AG04449 (cell line): ENCODE results near the gene NODAL.

Experiments
- CTCF ChIA-PET: fragments of 350-600 bp; formaldehyde crosslinking; extraction: SDS; loops from one replicate; lab custom pipeline; 2021; ENCODE audit warnings: antibody characterized with exemption; lab: Yijun Ruan, JAX
- POLR2A ChIA-PET: fragments of 400-600, 350-600 bp; formaldehyde crosslinking; extraction: SDS; loops from one replicate; lab custom pipeline; 2020; ENCODE audit warnings: antibody characterized with exemption, inconsistent platforms; lab: Yijun Ruan, JAX
- DNase-seq: peaks from one replicate; pipeline ENCODE4 v3.0.0-alpha.2; 2010; ENCODE audit warnings: low read depth, low spot score
- H3K4me3 ChIP-seq: 2 replicates; pipeline ENCODE4 v1.5.1; 2011; ENCODE audit warnings: low read depth, mild to moderate bottlenecking, control low read depth, low read length
- TF ChIP-seq, protein P1 (sequence below): IDR thresholded peaks from one replicate; pipeline ENCODE4 v1.5.1; 2011; ENCODE audit warnings: mild to moderate bottlenecking, moderate library complexity, low read length, control low read depth, inconsistent platforms; ENCODE audit not compliant: insufficient read depth; ENCODE audit errors: missing control alignments

The NODAL gene

DNA sequence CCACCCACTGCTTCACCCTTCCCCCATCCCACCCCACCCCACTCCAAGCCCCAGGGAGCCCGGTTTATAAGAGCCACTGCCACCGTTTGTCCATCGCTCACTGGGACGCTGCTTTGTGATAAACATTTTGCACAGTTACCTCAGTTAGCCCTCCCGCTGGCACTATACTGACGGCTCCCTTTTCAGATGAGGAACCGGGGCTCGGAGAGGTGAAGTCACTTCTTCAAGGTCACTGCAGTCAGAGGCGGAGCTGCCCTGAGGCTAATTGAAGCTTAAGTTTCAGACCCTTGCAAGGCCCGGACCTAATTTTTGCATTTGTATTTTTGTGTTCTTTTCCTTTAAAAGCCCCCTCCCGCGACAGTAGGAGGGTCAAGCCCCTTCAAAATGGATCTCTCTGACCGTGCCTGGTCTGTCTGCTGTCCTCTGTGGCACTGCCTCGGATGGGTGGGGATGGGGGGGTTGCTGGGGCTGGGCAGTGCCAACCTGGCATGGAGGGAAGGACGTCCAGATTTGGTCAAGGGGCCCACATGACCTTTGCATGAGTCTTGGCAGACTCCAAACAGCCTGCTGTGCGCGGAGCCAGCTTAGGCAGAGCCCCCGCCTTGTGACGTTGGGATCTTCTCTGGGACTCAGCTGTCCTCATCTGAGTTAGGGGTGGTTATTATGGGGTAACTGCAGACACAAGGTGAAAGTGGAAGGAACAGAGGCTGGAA lies 17.7 kb upstream of the NODAL start:
- TF ChIP-seq, protein P1, sequence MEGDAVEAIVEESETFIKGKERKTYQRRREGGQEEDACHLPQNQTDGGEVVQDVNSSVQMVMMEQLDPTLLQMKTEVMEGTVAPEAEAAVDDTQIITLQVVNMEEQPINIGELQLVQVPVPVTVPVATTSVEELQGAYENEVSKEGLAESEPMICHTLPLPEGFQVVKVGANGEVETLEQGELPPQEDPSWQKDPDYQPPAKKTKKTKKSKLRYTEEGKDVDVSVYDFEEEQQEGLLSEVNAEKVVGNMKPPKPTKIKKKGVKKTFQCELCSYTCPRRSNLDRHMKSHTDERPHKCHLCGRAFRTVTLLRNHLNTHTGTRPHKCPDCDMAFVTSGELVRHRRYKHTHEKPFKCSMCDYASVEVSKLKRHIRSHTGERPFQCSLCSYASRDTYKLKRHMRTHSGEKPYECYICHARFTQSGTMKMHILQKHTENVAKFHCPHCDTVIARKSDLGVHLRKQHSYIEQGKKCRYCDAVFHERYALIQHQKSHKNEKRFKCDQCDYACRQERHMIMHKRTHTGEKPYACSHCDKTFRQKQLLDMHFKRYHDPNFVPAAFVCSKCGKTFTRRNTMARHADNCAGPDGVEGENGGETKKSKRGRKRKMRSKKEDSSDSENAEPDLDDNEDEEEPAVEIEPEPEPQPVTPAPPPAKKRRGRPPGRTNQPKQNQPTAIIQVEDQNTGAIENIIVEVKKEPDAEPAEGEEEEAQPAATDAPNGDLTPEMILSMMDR: no peak
- no peak for DNase-seq
- ChIA-PET POLR2A (interaction anchor here (0.6 kb wide), 2 partner anchors 50 to 84 kb away, joined by 3 to 4 read pairs; no protein-coding TSS in a partner anchor), CTCF (interaction anchor here (1.3 to 10.0 kb wide), 3 partner anchors 12 to 82 kb away, joined by 4 to 180 read pairs (median 31); no protein-coding TSS in a partner anchor)
- H3K4me3 ChIP-seq: no peak overlapping the region

DNA sequence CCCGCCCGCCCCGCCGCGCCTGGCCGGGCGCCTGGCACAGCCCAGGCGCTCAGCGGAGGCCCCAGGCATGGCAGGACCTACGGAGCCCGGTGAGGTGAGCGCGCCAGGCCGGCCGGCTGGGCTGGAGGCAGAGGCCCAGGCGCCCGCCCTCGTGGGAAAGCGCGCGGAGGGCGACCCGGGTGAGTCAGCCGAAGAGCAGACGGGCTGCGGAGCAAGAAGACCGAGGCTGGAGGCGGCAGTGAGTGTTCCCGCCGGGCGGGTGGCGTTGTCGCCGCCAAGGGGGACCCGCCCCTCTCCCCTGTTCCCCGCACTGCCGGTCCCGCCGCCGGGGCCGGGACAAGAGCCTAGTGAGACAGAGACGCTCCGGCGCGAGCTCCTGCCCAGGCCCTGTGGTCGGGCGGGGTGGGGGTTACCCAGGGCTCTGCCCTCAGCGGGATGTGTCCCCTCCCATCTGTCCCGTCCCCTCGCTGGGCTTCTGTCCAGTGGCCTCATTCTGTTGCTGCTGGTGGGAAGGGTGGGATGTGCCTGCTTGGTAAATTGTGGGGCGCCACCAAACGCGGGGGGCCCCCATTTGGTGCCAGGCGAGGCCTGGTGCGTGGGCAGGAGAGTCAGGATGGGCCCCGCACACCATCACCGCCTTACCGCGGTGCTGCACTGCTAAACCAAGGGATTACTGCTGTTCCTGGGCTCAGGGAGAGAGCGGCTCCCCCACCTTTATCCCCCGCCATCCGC lies 17.0 kb upstream of the NODAL start:
- no peak for DNase-seq
- ChIA-PET POLR2A (interaction anchor here (0.6 kb wide), 1 partner anchor 85 kb away, joined by 3 read pairs; no protein-coding TSS in a partner anchor), CTCF (interaction anchor here (10.0 kb wide), 1 partner anchor 83 kb away, joined by 180 read pairs; no protein-coding TSS in a partner anchor)
- TF ChIP-seq, protein P1: no peak
- H3K4me3 ChIP-seq: peak overlapping the region; percentile 25

DNA sequence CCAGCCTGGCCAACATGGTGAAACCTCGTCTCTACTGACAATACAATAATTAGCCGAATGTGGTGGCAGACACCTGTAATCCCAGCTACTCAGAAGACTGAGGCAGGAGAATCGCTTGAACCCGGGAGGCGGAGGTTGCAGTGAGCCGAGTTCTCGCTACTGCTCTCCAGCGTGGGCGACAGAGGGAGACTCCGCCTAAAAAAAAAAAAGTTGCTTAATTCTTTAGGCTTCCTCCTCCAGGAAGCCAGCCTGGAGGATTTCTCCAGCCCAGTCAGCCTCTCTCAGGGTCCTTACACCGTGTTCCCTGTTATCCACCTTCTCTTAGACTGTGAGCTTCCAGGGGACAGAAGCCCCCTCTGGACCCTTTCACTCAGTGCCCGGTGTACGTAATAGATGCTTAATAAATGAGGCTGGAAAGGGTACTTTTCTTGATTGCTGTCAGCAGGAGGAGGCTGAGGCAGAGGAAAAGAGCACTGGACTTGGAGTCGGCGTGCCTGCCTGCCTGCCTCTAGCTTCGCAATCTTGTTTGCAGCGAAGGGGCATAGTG lies 16.4 kb upstream of the NODAL start:
- no peak overlapping the region for H3K4me3 ChIP-seq
- no peak for DNase-seq
- TF ChIP-seq, protein P1: no peak
- ChIA-PET POLR2A (no interaction called here), CTCF (interaction anchor here (10.0 kb wide), 1 partner anchor 83 kb away, joined by 180 read pairs; no protein-coding TSS in a partner anchor)

DNA sequence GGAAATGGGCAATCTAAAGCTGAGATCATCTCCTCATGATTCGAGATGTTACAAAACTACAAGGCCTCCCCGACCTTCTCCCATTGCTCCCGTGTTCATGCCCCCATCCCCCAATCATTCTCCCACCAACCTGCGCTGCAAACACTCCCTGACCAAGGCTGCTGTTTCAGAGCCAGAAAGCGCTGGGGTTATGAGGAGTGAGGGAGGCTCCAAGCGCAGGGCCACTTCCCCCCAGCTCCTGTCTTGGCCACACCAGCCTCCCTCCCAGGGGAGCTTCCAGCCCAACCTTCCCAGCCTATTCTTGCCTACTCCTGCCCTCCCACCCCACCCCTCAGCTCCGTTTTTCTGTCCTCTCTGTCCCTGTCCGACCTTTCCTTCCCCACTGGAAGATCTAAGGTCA lies 14.7 kb upstream of the NODAL start:
- ChIA-PET CTCF (interaction anchor here (1.6 kb wide), 1 partner anchor 93 kb away, joined by 4 read pairs; no protein-coding TSS in a partner anchor), POLR2A (no interaction called here)
- TF ChIP-seq, protein P1: no peak
- H3K4me3 ChIP-seq: no peak overlapping the region
- DNase-seq: no peak

DNA sequence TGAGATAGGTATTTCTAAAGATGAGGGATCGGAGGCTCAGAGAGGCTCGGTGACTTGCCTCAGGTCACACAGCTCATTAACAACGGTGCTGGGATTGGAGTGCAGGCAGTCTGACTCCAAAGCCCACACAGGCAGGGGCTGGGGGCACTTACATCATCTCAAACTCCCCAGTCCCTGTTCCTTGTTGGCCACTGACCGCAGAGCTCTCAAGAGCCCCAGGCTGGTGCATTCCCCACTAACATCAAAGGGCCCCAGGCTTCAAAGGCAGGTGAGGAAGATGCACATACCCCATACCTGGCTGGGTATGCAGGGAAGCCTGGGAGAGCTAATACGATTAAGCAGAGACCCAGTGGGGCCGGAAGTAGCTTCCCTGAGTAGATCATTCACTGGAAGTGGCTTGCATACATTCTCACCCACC lies 13.7 kb upstream of the NODAL start:
- ChIA-PET CTCF (interaction anchor here (1.6 kb wide), 1 partner anchor 94 kb away, joined by 4 read pairs; no protein-coding TSS in a partner anchor), POLR2A (no interaction called here)
- TF ChIP-seq, protein P1: no peak

DNA sequence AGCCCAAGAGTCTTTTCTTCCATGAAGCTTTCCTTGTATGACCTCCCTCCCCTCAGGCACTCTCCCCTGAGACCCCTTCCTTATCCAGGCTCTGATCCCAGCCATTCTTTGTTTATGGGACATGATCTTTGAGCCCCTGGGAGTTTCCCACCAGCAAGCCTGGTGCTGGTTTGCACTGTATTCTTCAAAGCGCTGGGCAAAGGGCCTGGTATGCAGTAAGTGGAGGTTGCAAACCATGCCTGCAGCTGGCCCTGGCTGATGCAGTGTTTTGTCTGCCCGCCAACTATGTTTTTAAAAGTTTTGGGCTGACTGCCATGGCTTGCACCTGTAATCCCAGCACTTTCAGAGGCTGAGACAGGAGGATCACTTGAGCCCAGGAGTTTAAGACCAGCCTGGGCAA lies 6.8 kb upstream of the NODAL start:
- no peak overlapping the region for H3K4me3 ChIP-seq
- ChIA-PET POLR2A (no interaction called here), CTCF (interaction anchor here (1.4 to 4.1 kb wide), 2 partner anchors 13 to 14 kb away, joined by 5 to 31 read pairs; no protein-coding TSS in a partner anchor)
- no peak for DNase-seq
- TF ChIP-seq, protein P1: no peak

More for the DNA sequence above, 13.7 kb upstream of the NODAL start:
- no peak overlapping the region for H3K4me3 ChIP-seq
- DNase-seq: no peak
